Activated CD4-positive, alpha-beta T cell treated with anti-CD3 and anti-CD28 coated beads, Interleukin-2, amount 10 ng/mL, durations not matched to agents 24 days and 14 days (primary cell): ENCODE measurements around the gene TP53TG3B. TPM values are rescaled to one million over a fixed set of nuclear protein-coding genes. Genes with fewer than 3 reads are reported as not detected.
"Not testable (repeated sequence)": the region's sequence is repeated elsewhere in the genome, so short reads cannot be mapped to it uniquely, and the experiment has no call there.

ENCODE experiments used
- DNase-seq: peaks from one replicate; pipeline ENCODE4 v3.0.0; 2022
- H3K27ac Mint-ChIP-seq: one replicate; pipeline ENCODE4 v1.8.0; 2022; ENCODE audit warnings: mild to moderate bottlenecking, mixed read lengths
- H3K27me3 Mint-ChIP-seq: one replicate; pipeline ENCODE4 v1.8.0; 2022; ENCODE audit warnings: mixed read lengths
- H3K36me3 Mint-ChIP-seq: one replicate; pipeline ENCODE4 v1.8.0; 2022; ENCODE audit warnings: low read depth, mild to moderate bottlenecking, mixed read lengths
- H3K4me1 Mint-ChIP-seq: one replicate; pipeline ENCODE4 v1.8.0; 2021; ENCODE audit warnings: mixed read lengths
- H3K4me3 Mint-ChIP-seq: one replicate; pipeline ENCODE4 v1.8.0; 2022; ENCODE audit warnings: mild to moderate bottlenecking, moderate library complexity, mixed read lengths
- H3K9me3 Mint-ChIP-seq: one replicate; pipeline ENCODE4 v1.8.0; 2021; ENCODE audit warnings: mixed read lengths
- intact Hi-C: fragments of 100-400 bp; cut with micrococcal nuclease; formaldehyde crosslinking; loops from one replicate; pipeline ENCODE4 v1.15.1; 2023
- total RNA-seq: library from RNA; stranded (reverse); gene quantifications from 2 replicates; pipeline ENCODE4 v1.2.3, GENCODE V29; 2022

Gene TP53TG3B, protein sequence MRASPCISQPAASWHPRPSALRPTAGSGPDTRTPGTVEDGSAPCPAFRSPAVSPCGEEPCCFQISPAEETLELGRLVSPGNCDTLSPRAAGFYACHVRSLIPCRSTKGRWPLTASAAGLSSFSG
- total RNA-seq: not detected in 2 replicates

DNA sequence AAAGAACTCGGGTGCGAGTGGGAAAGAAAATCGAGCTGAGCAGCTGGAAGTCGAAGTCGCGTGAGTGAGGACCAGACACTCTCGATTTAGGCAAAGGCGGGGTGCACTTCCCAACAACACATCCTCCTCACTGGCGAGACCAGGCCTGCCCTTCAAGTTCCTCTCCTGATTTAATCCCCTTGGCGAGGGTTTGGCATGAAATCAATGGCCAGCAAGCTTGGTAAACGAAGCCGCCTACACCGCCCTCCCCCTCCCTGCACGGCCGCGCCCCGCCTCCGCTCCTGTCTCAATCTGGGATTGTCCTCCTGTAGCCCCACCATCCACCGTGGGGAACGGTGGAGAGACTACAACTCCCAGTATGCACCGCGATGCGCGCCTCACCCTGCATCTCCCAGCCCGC is at the start of gene TP53TG3B:
Gene TP53TG3B (plus strand): TSS at position 301 of the 400 bp plus-strand sequence. CDS start 68 bp downstream, at position 369.
- DNase-seq, H3K27ac Mint-ChIP-seq, H3K36me3 Mint-ChIP-seq, intact Hi-C loops, H3K27me3 Mint-ChIP-seq, H3K9me3 Mint-ChIP-seq, H3K4me3 Mint-ChIP-seq, H3K4me1 Mint-ChIP-seq: not testable (repeated sequence)

DNA sequence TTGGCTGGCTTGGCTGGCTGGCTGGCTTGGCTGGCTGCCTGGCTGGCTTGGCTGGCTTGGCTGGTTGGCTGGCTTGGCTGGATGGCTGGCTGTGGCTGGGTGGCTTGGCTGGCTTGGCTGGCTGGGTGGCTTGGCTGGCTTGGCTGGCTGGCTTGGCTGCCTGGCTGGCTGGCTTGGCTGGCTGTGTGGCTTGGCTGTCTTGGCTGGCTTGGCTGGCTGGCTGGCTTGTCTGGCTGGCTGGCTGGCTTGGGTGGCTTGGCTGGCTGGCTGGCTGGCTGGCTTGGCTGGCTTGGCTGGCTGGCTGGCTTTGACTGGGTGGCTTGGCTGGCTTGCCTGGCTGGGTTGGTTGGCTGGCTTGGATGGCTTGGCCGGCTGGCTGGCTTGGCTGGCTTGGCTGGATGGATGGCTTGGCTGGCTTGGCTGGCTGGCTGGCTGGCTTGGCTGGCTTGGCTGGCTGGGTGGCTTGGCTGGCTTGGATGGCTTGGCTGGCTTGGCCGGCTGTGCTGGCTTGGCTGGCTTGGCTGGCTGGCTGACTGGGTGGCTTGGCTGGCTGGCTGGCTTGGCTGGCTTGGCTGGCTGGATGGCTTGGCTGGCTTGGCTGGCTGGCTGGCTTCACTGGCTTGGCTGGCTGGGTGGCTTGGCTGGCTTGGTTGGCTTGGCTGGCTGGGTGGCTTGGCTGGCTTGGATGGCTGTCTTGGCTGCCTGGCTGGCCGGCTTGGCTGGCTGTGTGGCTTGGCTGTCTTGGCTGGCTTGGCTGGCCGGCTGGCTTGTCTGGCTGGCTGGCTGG is 24.2 kb upstream of the TP53TG3B start:
- intact Hi-C loops, H3K4me1 Mint-ChIP-seq, H3K36me3 Mint-ChIP-seq, H3K27ac Mint-ChIP-seq, H3K27me3 Mint-ChIP-seq, H3K9me3 Mint-ChIP-seq, DNase-seq, H3K4me3 Mint-ChIP-seq: not testable (repeated sequence)

DNA sequence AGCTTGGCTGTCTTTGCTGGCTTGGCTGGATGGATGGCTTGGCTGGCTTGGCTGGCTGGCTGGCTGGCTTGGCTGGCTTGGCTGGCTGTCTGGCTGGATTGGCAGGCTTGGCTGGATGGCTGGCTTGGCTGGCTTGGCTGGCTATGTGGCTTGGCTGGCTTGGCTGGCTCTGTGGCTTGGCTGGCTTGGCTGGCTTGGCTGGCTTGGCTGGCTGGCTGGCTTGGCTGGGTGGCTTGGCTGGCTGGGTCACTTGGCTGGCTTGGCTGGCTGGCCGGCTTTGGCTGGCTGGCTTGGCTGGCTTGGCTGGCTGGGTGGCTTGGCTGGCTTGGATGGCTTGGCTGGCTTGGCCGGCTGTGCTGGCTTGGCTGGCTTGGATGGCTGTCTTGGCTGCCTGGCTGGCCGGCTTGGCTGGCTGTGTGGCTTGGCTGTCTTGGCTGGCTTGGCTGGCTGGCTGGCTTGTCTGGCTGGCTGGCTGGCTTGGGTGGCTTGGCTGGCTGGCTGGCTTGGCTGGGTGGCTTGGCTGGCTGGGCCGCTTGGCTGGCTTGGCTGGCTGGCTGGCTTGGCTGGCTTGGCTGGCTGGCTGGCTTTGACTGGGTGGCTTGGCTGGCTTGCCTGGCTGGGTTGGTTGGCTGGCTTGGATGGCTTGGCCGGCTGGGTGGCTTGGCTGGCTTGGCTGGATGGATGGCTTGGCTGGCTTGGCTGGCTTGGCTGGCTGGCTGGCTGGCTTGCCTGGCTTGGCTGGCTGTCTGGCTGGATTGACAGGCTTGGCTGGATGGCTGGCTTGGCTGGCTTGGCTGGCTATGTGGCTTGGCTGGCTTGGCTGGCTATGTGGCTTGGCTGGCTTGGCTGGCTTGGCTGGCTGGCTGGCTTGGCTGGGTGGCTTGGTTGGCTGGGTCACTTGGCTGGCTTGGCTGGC is 22.8 kb upstream of the TP53TG3B start:
- H3K9me3 Mint-ChIP-seq, H3K27ac Mint-ChIP-seq, DNase-seq, H3K27me3 Mint-ChIP-seq, H3K4me3 Mint-ChIP-seq, intact Hi-C loops, H3K4me1 Mint-ChIP-seq, H3K36me3 Mint-ChIP-seq: not testable (repeated sequence)

DNA sequence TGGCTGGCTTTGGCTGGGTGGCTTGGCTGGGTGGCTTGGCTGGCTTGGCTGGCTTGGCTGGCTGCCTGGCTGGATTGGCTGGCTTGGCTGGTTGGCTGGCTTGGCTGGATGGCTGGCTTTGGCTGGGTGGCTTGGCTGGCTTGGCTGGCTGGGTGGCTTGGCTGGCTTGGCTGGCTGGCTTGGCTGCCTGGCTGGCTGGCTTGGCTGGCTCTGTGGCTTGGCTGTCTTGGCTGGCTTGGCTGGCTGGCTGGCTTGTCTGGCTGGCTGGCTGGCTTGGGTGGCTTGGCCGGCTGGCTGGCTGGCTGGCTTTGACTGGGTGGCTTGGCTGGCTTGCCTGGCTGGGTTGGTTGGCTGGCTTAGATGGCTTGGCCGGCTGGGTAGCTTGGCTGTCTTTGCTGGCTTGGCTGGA is 22.1 kb upstream of the TP53TG3B start:
- H3K27ac Mint-ChIP-seq, intact Hi-C loops, H3K4me3 Mint-ChIP-seq, H3K4me1 Mint-ChIP-seq, H3K27me3 Mint-ChIP-seq, H3K9me3 Mint-ChIP-seq, H3K36me3 Mint-ChIP-seq, DNase-seq: not testable (repeated sequence)

DNA sequence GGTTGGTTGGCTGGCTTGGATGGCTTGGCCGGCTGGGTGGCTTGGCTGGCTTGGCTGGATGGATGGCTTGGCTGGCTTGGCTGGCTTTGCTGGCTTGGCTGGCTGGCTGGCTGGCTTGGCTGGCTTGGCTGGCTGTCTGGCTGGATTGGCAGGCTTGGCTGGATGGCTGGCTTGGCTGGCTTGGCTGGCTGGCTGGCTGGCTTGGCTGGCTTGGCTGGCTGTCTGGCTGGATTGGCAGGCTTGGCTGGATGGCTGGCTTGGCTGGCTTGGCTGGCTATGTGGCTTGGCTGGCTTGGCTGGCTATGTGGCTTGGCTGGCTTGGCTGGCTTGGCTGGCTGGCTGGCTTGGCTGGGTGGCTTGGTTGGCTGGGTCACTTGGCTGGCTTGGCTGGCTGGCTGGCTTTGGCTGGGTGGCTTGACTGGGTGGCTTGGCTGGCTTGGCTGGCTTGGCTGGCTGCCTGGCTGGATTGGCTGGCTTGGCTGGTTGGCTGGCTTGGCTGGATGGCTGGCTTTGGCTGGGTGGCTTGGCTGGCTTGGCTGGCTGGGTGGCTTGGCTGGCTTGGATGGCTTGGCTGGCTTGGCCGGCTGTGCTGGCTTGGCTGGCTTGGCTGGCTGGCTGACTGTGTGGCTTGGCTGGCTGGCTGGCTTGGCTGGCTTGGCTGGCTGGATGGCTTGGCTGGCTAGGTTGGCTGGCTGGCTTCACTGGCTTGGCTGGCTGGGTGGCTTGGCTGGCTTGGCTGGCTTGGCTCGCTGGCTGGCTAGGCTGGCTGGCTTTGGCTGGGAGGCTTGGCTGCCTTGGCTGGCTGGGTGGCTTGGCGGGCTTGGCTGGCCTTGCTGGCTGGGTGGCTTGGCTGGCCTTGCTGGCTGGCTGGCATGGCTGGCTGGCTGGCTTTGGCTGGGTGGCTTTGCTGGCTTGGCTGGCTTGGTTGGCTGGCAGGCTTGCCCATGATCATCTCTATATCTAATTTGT is 21.3 kb upstream of the TP53TG3B start:
- not testable (repeated sequence) for H3K36me3 Mint-ChIP-seq

More for the DNA sequence above, 21.3 kb upstream of the TP53TG3B start:
- H3K27ac Mint-ChIP-seq, H3K4me1 Mint-ChIP-seq, DNase-seq, intact Hi-C loops, H3K9me3 Mint-ChIP-seq, H3K4me3 Mint-ChIP-seq, H3K27me3 Mint-ChIP-seq: not testable (repeated sequence)

Other genes with a start within 250 kb of the TP53TG3B start
- not detected in 2 replicates for gene TP53TG3C, start 166.6 kb upstream of the TP53TG3B start, total RNA-seq
- gene TP53TG3E, start 56.5 kb upstream of the TP53TG3B start, total RNA-seq: not detected in 2 replicates
- not detected in 2 replicates for gene TP53TG3F, start 98.8 kb downstream of the TP53TG3B start, total RNA-seq